HG03196 (cell line): ENCODE data around the gene MIB1.

ENCODE experiments used
- ATAC-seq: cut with Tn5 transposase; IDR thresholded peaks from one replicate; pipeline ENCODE4 v1.9.1; 2021; ENCODE audit not compliant: unreplicated experiment

Gene MIB1

GRCh38 chr18:21815101-21815500 lies 74.5 kb downstream of the MIB1 start:
- ATAC-seq, result no peak

DNA sequence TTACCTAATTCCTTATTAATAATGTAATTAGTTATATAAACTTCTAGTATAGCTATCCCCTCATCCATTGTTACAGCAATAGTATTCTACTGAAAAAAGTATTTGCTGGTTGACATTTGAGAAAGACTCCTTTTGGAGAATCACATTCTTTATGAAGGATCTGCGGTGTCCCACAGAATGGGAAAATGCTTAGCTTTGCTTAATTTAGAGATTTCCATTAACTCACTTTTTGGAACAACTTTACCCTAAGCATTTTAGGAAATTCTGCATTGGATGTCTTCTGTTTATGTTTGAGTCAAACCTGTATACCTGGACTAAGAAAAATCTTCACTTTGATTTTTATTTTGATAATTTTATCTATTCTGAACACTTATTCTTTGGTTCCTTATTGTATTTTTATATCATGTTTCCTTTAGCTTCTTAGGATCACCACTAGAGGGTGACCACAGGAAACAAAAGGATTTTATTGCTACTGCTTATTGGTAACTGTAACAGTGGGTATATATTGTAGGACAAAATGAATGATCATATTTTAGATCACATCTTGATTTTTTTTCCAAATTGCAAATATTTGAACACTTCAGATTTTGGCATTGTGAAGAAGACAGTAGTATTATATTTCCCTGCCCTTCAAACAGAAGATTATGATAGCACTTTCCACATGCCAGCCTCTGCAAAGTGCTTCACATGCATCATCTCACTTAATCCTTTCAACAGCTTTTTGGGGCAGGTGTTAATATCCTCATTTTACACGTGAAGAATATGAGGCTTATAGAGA lies 79.6 kb downstream of the MIB1 start:
- no peak for ATAC-seq

GRCh38 chr18:21820811-21821143 lies 80.2 kb downstream of the MIB1 start:
- no peak for ATAC-seq

DNA sequence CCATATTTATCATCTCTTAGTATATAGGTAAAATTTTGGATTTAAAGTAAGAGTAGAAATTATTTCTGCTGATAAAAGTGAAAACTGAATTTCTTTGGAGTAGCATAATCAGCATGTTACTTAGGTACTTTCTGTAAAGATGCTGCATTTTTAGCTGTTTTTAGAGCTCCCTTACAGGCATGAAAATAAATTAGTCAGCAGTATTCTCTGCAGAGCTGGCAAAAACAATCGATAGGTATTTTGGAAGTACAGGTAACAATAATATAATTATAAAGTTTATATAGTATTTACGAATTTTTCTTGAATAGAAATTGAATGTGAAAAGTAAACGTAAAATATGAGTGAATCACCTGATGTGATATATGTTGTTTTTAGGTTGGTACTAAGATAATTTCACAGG lies 83.3 kb downstream of the MIB1 start:
- no peak for ATAC-seq

DNA sequence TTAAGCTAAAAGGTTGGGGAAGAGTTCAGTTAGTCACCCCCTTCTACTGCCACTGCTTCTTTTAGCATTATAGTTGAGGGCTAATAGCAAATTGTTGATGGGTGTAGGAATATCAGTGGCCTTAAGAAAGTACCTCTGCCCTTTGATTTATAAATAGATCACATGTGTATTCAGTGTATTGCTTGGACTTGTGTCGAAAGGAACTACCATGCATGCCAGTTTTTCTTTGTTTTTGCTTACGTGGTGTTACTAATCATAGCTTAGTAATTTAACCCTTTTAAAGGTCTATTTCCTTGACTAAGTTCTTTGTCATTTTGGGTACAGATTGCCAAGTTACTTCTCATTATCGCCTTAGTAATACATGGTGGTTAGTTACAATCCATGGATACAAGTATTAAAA lies 85.6 kb downstream of the MIB1 start:
- ATAC-seq, result no peak

- ATAC-seq, result no peak
Observed at GRCh38 chr18:21826641-21827302, 86.2 kb downstream of the MIB1 start.

DNA sequence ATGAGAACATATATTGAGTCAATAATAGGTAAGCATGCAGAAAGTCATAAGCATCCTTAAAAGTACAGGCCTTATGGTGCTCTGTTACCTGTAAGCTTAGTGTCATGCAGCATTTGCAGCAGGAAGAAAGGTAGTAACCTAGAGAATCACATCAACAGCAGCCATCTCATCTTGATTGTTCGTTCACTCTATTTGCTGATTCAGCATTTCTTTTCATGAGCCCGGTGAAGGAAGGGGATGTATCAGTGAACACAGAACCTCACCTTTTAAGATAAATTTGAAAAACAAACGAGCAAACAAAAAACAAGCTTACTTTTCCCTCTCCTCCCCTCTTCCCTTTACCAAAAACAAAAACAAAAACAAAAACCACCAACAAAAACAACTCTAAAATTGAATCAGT lies 89.9 kb downstream of the MIB1 start:
- ATAC-seq, result no peak

DNA sequence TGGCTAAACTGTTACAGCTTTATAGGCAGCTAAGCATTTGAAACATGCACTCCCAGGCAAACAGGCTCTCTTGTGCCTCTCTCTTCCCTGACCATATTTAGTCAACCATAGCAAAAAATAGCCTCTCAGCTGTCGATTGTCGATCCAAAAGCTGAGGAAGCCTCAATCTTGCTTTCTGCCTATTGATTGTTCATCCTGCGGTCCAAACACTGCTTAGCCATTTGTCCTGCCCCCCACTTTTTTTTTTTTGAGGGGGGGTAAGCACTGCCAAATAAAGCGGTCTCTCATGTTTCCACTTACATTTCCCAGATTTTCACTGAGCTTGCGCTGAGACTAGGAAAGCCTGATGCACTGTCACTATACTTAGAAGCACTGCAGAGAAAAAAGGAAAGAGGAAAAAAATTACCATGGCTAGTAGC lies 90.8 kb downstream of the MIB1 start:
- ATAC-seq, result no peak

DNA sequence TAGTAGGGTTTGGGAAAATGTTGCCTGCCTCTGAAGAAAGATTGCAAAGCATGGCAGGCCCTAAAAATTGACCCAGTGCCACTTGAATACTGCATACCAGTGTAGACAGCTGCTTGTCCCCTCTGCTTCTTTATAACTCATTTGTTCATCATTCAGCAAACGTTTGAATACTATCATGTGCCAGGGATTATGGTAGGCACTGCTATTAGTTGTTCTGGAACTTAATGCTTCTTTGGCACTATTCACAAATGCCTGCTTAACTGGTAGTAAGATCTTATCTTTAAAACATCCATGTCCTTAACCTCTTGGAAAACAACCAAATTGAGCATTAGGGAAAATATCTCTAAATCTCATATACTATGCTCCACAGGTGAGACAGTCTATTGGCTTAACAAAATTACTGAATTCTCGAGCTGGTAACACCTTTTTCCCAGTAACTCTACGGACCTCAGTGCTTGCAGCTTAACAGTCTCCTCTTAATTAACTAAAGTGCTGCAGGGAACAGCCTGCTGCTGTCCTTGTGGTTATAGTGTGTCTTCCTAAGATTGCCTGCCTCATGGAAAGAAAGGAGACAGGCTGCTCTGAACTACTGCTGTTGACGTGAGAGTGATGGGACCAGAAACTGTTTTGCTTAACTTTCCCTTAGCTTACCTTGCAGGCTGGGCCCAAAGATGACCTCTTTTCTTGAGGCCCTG lies 93.2 kb downstream of the MIB1 start:
- ATAC-seq, result no peak

GRCh38 chr18:21834299-21834660 lies 93.7 kb downstream of the MIB1 start:
- ATAC-seq, result no peak

GRCh38 chr18:21841570-21841969 lies 101.0 kb downstream of the MIB1 start:
- ATAC-seq, result no peak

GRCh38 chr18:21843341-21843740 lies 102.7 kb downstream of the MIB1 start:
- ATAC-seq, result no peak

DNA sequence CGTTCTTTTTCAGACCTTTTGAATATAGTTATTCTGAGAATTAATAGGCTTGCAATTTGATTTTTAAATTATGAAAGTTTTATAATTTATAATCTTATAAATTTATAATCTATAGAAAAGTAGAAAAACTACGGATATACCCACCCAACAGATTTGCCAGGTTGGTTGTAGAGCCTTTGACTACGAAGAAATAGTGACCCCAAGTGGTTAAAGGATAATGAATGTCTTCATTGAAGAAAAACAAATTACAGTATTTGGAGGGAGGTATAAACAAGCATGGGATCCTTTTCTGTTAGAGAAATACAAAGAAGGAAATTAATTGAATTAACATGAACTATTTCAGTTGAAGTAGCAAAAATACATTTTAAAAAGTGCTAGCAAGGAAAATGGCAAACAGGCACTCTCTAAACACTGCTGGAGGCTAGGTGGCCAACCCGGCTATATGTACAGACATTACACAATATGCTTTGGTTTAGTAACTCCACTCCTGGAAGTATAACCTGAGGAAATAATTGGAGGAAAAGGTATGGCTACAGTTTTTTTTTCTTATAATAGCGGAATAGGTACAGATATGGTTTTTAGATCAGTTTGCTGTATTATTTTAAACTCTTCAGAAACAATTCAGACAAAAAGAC lies 110.9 kb downstream of the MIB1 start:
- ATAC-seq, result no peak

GRCh38 chr18:21853016-21853415 lies 112.4 kb downstream of the MIB1 start:
- ATAC-seq, result peak; percentile 85

DNA sequence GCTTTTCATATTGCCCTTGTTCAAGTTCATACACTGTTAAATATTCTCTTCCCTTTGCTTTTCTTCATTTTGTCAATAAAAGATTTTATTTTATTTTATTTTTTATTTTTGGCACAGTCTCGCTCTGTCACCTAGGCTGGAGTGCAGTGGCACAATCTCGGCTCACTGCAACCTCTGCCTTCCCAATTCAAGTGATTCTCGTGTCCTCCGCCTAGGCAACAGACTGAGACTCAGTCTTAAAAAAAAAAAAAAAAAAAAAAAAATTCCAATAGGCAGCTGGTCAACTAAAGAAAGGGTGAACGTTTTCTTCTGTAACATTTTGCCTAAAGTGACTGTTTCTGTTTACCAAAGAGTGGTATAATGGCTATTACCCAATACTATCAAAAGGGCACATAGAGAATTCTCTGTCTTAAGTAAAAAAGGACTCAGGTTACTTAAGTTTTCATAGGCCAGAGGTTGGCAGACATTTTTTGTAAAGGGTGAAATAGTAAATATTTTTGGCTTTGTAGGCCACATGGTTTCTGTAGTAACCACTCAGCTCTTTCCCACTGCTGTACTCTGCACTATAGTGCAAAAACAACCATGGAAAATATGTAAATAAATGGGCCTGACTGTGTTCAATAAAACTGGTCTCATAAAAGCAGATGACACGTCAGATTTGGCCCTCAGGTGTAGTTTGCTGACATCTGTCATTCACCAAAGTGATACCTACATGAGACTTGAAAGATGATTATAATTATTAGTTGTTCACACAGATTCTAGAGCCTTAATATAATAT lies 113.4 kb downstream of the MIB1 start:
- ATAC-seq, result no peak

DNA sequence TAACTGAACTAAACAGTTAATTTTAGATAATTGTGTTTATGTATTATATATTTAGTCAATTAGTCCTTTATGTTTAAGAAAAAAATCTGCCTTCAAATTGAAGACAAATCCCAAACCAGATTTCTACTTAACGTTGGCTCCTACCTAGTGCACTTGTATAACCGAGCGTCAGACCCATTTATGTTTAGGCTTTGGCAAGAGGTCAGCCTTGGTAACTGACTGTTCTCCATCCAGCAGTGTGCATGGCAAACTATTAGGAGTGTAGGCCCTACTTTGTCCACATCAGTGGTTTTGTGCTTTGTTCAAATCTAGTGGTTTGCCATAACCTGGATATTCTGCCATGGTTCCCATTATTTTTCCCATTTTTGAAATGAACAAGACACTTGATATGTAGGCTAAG lies 114.8 kb downstream of the MIB1 start:
- ATAC-seq, result no peak

GRCh38 chr18:21857871-21858270 lies 117.3 kb downstream of the MIB1 start:
- no peak for ATAC-seq

GRCh38 chr18:21858544-21858943 lies 118.0 kb downstream of the MIB1 start:
- ATAC-seq, result no peak

GRCh38 chr18:21864386-21864785 lies 123.8 kb downstream of the MIB1 start:
- no peak for ATAC-seq

- no peak for ATAC-seq
Observed at GRCh38 chr18:21865043-21865442, 124.5 kb downstream of the MIB1 start.

DNA sequence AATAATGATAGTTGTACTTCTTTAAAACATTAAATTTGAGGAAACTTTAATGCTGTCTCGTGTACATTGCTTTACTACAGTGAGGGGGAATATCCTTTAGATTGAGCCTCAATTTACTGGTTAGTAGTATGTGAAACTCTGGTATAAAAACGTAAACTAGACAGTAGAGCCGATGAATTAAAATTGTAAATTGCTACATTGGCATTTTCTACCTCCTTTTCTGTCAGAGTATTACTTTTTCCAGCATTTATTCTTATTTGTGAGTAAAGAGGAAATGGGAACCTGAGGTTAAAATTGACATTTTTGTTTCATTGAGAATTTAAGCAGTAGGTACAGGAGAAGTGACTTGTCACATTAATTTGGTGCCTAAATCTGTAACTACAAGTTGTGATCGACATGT lies 128.2 kb downstream of the MIB1 start:
- no peak for ATAC-seq
